IPS-18c (cell line): ENCODE measurements around the gene TAAR6.
"Not testable (repeated sequence)": the region's sequence is repeated elsewhere in the genome, so short reads cannot be mapped to it uniquely, and the experiment has no call there.

Experiments used
- H3K4me3 ChIP-seq: 2 replicates; pipeline ENCODE4 v1.7.0; 2013; ENCODE audit warnings: low read depth, mild to moderate bottlenecking, low read length, moderate library complexity; ENCODE audit not compliant: insufficient read depth
- H3K9me3 ChIP-seq: one replicate; pipeline ENCODE4 v1.6.1; 2013; ENCODE audit warnings: mild to moderate bottlenecking, low read length, moderate library complexity; ENCODE audit not compliant: control insufficient read depth, insufficient read depth

The TAAR6 gene

GRCh38 chr6:132569170-132569569 lies 952 bp upstream of the TAAR6 start:
- no peak overlapping the region for H3K4me3 ChIP-seq
- H3K9me3 ChIP-seq, result no peaks in the 10 kb centered on the region

GRCh38 chr6:132571774-132572173 lies 1.7 kb downstream of the TAAR6 start:
- Histone ChIP-seq H3K9me3 (no peaks in the 10 kb centered on the region), H3K4me3 (no peak overlapping the region)

- Histone ChIP-seq H3K9me3 (no peaks in the 10 kb centered on the region), H3K4me3 (no peak overlapping the region)
These were observed 14.6 kb downstream of the TAAR6 start for GRCh38 chr6:132584698-132585097.

- Histone ChIP-seq H3K9me3 (no peaks in the 10 kb centered on the region), H3K4me3 (no peak overlapping the region)
These were observed 17.3 kb downstream of the TAAR6 start for GRCh38 chr6:132587424-132587823.

- Histone ChIP-seq H3K9me3 (no peaks in the 10 kb centered on the region), H3K4me3 (no peak within 1 kb of the TSS)
These were observed 19.3 kb downstream of the TAAR6 start, which contains the start of gene TAAR5 for GRCh38 chr6:132589454-132589853. Gene TAAR5, minus strand, starts transcription at chr6:132589741. Its CDS starts 55 bp downstream, at chr6:132589686.

- H3K9me3 ChIP-seq, result no peaks in the 10 kb centered on the region
- no peak overlapping the region for H3K4me3 ChIP-seq
These were observed 20.2 kb downstream of the TAAR6 start for GRCh38 chr6:132590362-132590761.

GRCh38 chr6:132592855-132593254 lies 22.7 kb downstream of the TAAR6 start:
- H3K4me3 ChIP-seq, result no peak overlapping the region
- no peaks in the 10 kb centered on the region for H3K9me3 ChIP-seq

- H3K4me3 ChIP-seq, result no peak overlapping the region
- no peaks in the 10 kb centered on the region for H3K9me3 ChIP-seq
These were observed 26.1 kb downstream of the TAAR6 start for GRCh38 chr6:132596201-132596600.

GRCh38 chr6:132598473-132598872 lies 28.4 kb downstream of the TAAR6 start:
- H3K4me3 ChIP-seq, result no peak overlapping the region

GRCh38 chr6:132600900-132601299 lies 30.8 kb downstream of the TAAR6 start:
- not testable (repeated sequence) for H3K4me3 ChIP-seq, H3K9me3 ChIP-seq

More at GRCh38 chr6:132598473-132598872, 28.4 kb downstream of the TAAR6 start:
- no peaks in the 10 kb centered on the region for H3K9me3 ChIP-seq

- H3K4me3 ChIP-seq, result no peak overlapping the region
- H3K9me3 ChIP-seq, result no peaks in the 10 kb centered on the region
These were observed 34.6 kb downstream of the TAAR6 start for GRCh38 chr6:132604635-132605152.

GRCh38 chr6:132607544-132608233 lies 37.6 kb downstream of the TAAR6 start:
- no peak overlapping the region for H3K4me3 ChIP-seq

GRCh38 chr6:132611616-132612015 lies 41.5 kb downstream of the TAAR6 start:
- Histone ChIP-seq H3K9me3 (no peaks in the 10 kb centered on the region), H3K4me3 (no peak overlapping the region)

More at GRCh38 chr6:132607544-132608233, 37.6 kb downstream of the TAAR6 start:
- no peaks in the 10 kb centered on the region for H3K9me3 ChIP-seq

GRCh38 chr6:132612449-132613108 lies 42.5 kb downstream of the TAAR6 start:
- H3K9me3 ChIP-seq, result no peaks in the 10 kb centered on the region
- H3K4me3 ChIP-seq, result no peak overlapping the region

- Histone ChIP-seq H3K9me3 (no peaks in the 10 kb centered on the region), H3K4me3 (no peak overlapping the region)
These were observed 44.4 kb downstream of the TAAR6 start for GRCh38 chr6:132614554-132614953.

- H3K9me3 ChIP-seq, result no peaks in the 10 kb centered on the region
- no peak overlapping the region for H3K4me3 ChIP-seq
These were observed 46.6 kb downstream of the TAAR6 start for GRCh38 chr6:132616677-132617076.
